Neural cell (in vitro differentiated cells): Measurements from ENCODE around the gene SLC6A6.

Experiments
- EZH2 ChIP-seq: fragments of 200-600, 300-800 bp; shearing (Covaris generic), sonication (generic); IDR thresholded peaks from 2 replicates; pipeline ENCODE4 v1.6.1; 2014; ENCODE audit warnings: antibody characterized with exemption, low read length, borderline replicate concordance, mild to moderate bottlenecking; ENCODE audit not compliant: insufficient read depth, poor library complexity, severe bottlenecking
- RAD21 ChIP-seq: fragments of 450-650 bp; conservative IDR thresholded peaks from 2 replicates; pipeline ENCODE4 v1.6.1; 2014; ENCODE audit warnings: antibody characterized with exemption, mild to moderate bottlenecking, moderate library complexity
- TF ChIP-seq, protein P1 (sequence below): fragments of 450-650 bp; IDR thresholded peaks from 2 replicates; pipeline ENCODE4 v1.5.1; 2014; ENCODE audit warnings: antibody characterized with exemption, mild to moderate bottlenecking, moderate library complexity; ENCODE audit not compliant: poor library complexity, severe bottlenecking
- TF ChIP-seq, protein P2 (sequence below): IDR thresholded peaks from 2 replicates; pipeline ENCODE4 v1.6.1; 2012; ENCODE audit warnings: borderline replicate concordance

DNA sequence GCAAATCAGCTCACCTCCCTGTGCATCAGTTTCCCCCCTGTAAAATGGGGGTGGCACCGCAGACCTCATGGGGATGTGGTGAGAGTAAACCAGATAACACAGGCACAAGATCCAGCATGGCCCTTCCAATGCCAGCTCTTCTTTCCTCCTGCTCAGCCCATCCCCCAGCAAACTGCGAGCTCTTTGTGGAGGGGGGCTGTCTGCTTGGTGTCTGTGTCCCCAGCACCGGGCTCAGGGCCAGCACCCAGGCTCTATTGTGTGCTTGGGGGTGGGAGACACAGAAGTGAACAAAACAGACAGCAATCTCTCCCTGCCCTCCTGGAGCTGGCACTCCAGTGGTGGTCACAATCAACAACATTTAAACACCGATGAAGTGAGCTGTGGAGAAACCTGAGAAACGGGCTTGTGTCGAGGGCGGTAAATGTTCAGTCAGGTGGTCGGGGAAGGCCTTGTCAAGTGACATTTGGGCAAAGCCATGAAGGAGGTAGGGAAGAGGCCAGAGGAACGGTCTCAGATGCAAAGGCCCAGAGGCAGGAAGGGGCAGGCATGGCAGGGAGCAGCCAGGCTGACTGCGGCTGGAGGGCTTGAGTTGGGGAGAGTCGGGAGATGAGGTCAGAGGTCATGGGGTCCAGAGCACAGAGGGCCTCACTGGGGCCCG is 109.3 kb downstream of the SLC6A6 start:
- TF ChIP-seq, protein P1, sequence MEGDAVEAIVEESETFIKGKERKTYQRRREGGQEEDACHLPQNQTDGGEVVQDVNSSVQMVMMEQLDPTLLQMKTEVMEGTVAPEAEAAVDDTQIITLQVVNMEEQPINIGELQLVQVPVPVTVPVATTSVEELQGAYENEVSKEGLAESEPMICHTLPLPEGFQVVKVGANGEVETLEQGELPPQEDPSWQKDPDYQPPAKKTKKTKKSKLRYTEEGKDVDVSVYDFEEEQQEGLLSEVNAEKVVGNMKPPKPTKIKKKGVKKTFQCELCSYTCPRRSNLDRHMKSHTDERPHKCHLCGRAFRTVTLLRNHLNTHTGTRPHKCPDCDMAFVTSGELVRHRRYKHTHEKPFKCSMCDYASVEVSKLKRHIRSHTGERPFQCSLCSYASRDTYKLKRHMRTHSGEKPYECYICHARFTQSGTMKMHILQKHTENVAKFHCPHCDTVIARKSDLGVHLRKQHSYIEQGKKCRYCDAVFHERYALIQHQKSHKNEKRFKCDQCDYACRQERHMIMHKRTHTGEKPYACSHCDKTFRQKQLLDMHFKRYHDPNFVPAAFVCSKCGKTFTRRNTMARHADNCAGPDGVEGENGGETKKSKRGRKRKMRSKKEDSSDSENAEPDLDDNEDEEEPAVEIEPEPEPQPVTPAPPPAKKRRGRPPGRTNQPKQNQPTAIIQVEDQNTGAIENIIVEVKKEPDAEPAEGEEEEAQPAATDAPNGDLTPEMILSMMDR = no peak
- TF ChIP-seq EZH2 (no peak), RAD21 (no peak)
- TF ChIP-seq, protein P2, sequence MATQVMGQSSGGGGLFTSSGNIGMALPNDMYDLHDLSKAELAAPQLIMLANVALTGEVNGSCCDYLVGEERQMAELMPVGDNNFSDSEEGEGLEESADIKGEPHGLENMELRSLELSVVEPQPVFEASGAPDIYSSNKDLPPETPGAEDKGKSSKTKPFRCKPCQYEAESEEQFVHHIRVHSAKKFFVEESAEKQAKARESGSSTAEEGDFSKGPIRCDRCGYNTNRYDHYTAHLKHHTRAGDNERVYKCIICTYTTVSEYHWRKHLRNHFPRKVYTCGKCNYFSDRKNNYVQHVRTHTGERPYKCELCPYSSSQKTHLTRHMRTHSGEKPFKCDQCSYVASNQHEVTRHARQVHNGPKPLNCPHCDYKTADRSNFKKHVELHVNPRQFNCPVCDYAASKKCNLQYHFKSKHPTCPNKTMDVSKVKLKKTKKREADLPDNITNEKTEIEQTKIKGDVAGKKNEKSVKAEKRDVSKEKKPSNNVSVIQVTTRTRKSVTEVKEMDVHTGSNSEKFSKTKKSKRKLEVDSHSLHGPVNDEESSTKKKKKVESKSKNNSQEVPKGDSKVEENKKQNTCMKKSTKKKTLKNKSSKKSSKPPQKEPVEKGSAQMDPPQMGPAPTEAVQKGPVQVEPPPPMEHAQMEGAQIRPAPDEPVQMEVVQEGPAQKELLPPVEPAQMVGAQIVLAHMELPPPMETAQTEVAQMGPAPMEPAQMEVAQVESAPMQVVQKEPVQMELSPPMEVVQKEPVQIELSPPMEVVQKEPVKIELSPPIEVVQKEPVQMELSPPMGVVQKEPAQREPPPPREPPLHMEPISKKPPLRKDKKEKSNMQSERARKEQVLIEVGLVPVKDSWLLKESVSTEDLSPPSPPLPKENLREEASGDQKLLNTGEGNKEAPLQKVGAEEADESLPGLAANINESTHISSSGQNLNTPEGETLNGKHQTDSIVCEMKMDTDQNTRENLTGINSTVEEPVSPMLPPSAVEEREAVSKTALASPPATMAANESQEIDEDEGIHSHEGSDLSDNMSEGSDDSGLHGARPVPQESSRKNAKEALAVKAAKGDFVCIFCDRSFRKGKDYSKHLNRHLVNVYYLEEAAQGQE = no peak
